HepG2 (cell line): ENCODE measurements around the gene CDS1. TPM values are rescaled to one million over a fixed set of nuclear protein-coding genes. Genes with fewer than 3 reads are reported as not detected.

Experiments used
- ATAC-seq: fragments of 200-7000 bp; cut with Tn5 transposase; 3 replicates; pipeline ENCODE4 v1.9.1; 2020; ENCODE audit warnings: mild to moderate bottlenecking, moderate library complexity
- BruUV-seq: library from RNA; stranded (reverse); fragments of 400-500 nt; replicated peaks from 2 replicates; lab custom pipeline; 2021; lab: Mats Ljungman, UMichigan
- CTCF ChIA-PET: fragments of 300-600 bp; formaldehyde crosslinking; extraction: SDS; loops from one replicate; lab custom pipeline; 2021; ENCODE audit warnings: low total read pairs, inconsistent platforms, low intra/inter-chr PET ratio; lab: Yijun Ruan, JAX
- POLR2A ChIA-PET: fragments of 350-600 bp; sonication (Branson Sonifier 250); formaldehyde crosslinking; loops from one replicate; lab custom pipeline; 2020; ENCODE audit warnings: antibody characterized with exemption, inconsistent platforms; lab: Yijun Ruan, JAX
- DNase-seq: peaks from one replicate; pipeline ENCODE4 v3.0.0-alpha.2; 2015; ENCODE audit warnings: low spot score
- FAIRE-seq: peaks from 3 replicates; lab custom pipeline; 2011; peaks lifted over from hg19 to GRCh38; lab: Jason Lieb, UNC
- H2AFZ ChIP-seq: one replicate; pipeline ENCODE4 v1.6.1; 2011; ENCODE audit warnings: low read length, inconsistent platforms
- H3K27ac ChIP-seq: fragments of 300-600 bp; 3 replicates; pipeline ENCODE4 v1.8.0; 2011; ENCODE audit warnings: mixed run types, mild to moderate bottlenecking, mixed read lengths, low read length, inconsistent platforms; ENCODE audit not compliant: insufficient read depth; ENCODE audit errors: extremely low read length
- H3K27me3 ChIP-seq, 2 experiments: fragments of 200-600 bp in 1 of 2; 2 replicates in 1 of 2; 3 replicates in 1 of 2; pipeline versions ENCODE4 v1.6.0 to v1.8.0; 2011; ENCODE audit warnings: low read length in 2 of 2, mild to moderate bottlenecking in 2 of 2, moderate library complexity in 2 of 2, inconsistent platforms in 1 of 2; ENCODE audit not compliant: insufficient read depth in 2 of 2, control insufficient read depth in 1 of 2
- H3K36me3 ChIP-seq, 2 experiments: fragments of 200-600 bp in 1 of 2; replicated peaks in 1 of 2; 2 replicates in 1 of 2; 3 replicates in 1 of 2; pipeline versions ENCODE4 v1.5.1 to v1.8.0; 2011; ENCODE audit warnings: low read length in 2 of 2, inconsistent platforms in 1 of 2; ENCODE audit not compliant: insufficient read depth in 2 of 2, control insufficient read depth in 1 of 2
- H3K4me1 ChIP-seq: 2 replicates; pipeline ENCODE4 v1.5.1; 2012; ENCODE audit warnings: low read length, inconsistent platforms; ENCODE audit not compliant: insufficient read depth
- H3K4me2 ChIP-seq: 2 replicates; pipeline ENCODE4 v1.6.0; 2011; ENCODE audit warnings: low read depth, low read length, inconsistent platforms
- H3K4me3 ChIP-seq, 3 experiments: fragments of 200-600 bp in 1 of 3; sonication (generic), shearing (Covaris generic) in 1 of 3; replicated peaks in 1 of 3; 2 replicates each; pipeline ENCODE4 v1.5.1; 2011 to 2016; ENCODE audit warnings: low read length in 3 of 3, inconsistent platforms in 2 of 3, low read depth in 2 of 3, mild to moderate bottlenecking in 2 of 3, control low read depth in 1 of 3, mixed read lengths in 1 of 3; ENCODE audit not compliant: insufficient read depth in 1 of 3
- H3K79me2 ChIP-seq: one replicate; pipeline ENCODE4 v1.6.1; 2011; ENCODE audit warnings: low read length, inconsistent platforms; ENCODE audit not compliant: insufficient read depth
- H3K9ac ChIP-seq: 2 replicates; pipeline ENCODE4 v1.6.0; 2011; ENCODE audit warnings: mild to moderate bottlenecking, low read depth, low read length, inconsistent platforms; ENCODE audit not compliant: insufficient read depth
- H3K9me3 ChIP-seq: 2 replicates; pipeline ENCODE4 v1.5.1; 2012; ENCODE audit warnings: mild to moderate bottlenecking, low read length
- H4K20me1 ChIP-seq: 2 replicates; pipeline ENCODE4 v1.6.0; 2011; ENCODE audit warnings: inconsistent platforms, mild to moderate bottlenecking, low read length, moderate library complexity; ENCODE audit not compliant: insufficient read depth
- ARHGAP35 ChIP-seq: sonication (generic); formaldehyde crosslinking; IDR thresholded peaks from 2 replicates; pipeline ENCODE4 v1.9.0; 2022; ENCODE audit warnings: mild to moderate bottlenecking, inconsistent platforms, moderate library complexity, missing genetic modification reagents, borderline replicate concordance
- DMAP1 ChIP-seq: IDR thresholded peaks from 2 replicates; pipeline ENCODE4 v1.6.1; 2016
- DNMT1 ChIP-seq: sonication (generic); formaldehyde crosslinking; IDR thresholded peaks from 2 replicates; pipeline ENCODE4 v1.5.1; 2020; ENCODE audit warnings: mild to moderate bottlenecking, missing genetic modification reagents
- NR2C2 ChIP-seq: sonication (generic); formaldehyde crosslinking; IDR thresholded peaks from 2 replicates; pipeline ENCODE4 v1.4.0; 2020; ENCODE audit warnings: missing genetic modification reagents, mild to moderate bottlenecking, moderate library complexity, borderline replicate concordance
- POLR2AphosphoS2 ChIP-seq: IDR thresholded peaks from 2 replicates; pipeline ENCODE4 v1.6.1; 2011; ENCODE audit warnings: low read depth, low read length, improper control_type of control experiment
- ZNF674 ChIP-seq: sonication (generic); formaldehyde crosslinking; IDR thresholded peaks from 2 replicates; pipeline ENCODE4 v1.5.0; 2020; ENCODE audit warnings: low read depth, mild to moderate bottlenecking, missing genetic modification reagents
- WGBS: methylation state at CpG from one replicate; pipeline ENCODE4 v1.1.6; 2017; ENCODE audit warnings: low lambda C conversion rate; 5-methylcytosine and 5-hydroxymethylcytosine counted together
- in situ Hi-C: cut with HindIII; loops from 2 replicates; pipeline ENCODE4 v1.10.0; 2017; ENCODE audit warnings: low pct_unique_long_range_greater_than_20kb; ENCODE audit not compliant: extremely low pct_ligation_motif_present
- intact Hi-C: fragments of 100-400 bp; cut with micrococcal nuclease; formaldehyde crosslinking; loops from one replicate; pipeline ENCODE4 v1.10.0; 2022; ENCODE audit not compliant: unreplicated experiment
- polyA plus RNA-seq, 8 experiments: library from polyadenylated mRNA; depleted of rRNA in 3 of 8; stranded (reverse) in 7 of 8; unstranded in 1 of 8; fragments of >200 nt; fragmentation: Illumina TruSeq in 4 of 8; extraction: Trizol in 4 of 8; gene quantifications; 2 replicates each; pipeline versions ENCODE4 v1.2.1 to v1.2.3, GENCODE V29; 2011 to 2016; ENCODE audit warnings: low read depth in 4 of 8, missing spikeins in 1 of 8, mixed read lengths in 1 of 8; ENCODE audit not compliant: insufficient read depth in 1 of 8
- total RNA-seq, 5 experiments: library from RNA; depleted of rRNA; stranded (reverse); fragments of >200 nt; fragmentation: Illumina TruSeq; extraction: Trizol; gene quantifications; 2 replicates each; pipeline ENCODE4 v1.2.3, GENCODE V29; 2016; ENCODE audit warnings: low read depth in 1 of 5
- TF ChIP-seq, protein P1 (sequence below): sonication (generic); formaldehyde crosslinking; IDR thresholded peaks from 2 replicates; pipeline ENCODE4 v1.8.0; 2022; ENCODE audit warnings: mild to moderate bottlenecking, missing genetic modification reagents; ENCODE audit not compliant: insufficient replicate concordance
- TF ChIP-seq, protein P2 (sequence below): sonication (generic); formaldehyde crosslinking; IDR thresholded peaks from 2 replicates; pipeline ENCODE4 v1.5.1; 2020; ENCODE audit warnings: missing genetic modification reagents, mild to moderate bottlenecking, borderline replicate concordance
- TF ChIP-seq, protein P3 (sequence below): sonication (generic); formaldehyde crosslinking; IDR thresholded peaks from 2 replicates; pipeline ENCODE4 v1.4.0; 2020; ENCODE audit warnings: missing genetic modification reagents, borderline replicate concordance

CDS1 gene
- total and polyA plus RNA-seq, 2 of the 13 experiments (the other 11 are each of a cell fraction or from before 2014, with no cell fraction given): 2.1 to 3.2 TPM

DNA sequence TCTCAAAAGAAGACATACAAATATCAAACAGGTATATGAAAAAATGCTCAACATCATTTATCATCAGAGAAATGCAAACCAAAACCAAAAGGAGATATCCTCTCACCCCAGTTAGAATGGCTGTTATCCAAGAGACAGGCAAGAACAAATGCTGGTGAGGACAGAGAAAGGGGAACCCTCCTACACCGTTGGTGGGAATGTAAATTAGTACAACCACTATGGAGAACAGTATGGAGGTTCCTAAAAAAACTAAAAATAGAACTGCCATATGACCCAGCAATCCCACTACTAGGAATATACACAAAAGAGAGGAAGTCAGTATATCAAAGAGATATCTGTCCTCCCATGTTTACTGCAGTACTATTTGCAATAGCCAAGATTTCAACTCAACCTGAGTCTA lies 83.5 kb downstream of the CDS1 start (continued):
- TF ChIP-seq, protein P1, sequence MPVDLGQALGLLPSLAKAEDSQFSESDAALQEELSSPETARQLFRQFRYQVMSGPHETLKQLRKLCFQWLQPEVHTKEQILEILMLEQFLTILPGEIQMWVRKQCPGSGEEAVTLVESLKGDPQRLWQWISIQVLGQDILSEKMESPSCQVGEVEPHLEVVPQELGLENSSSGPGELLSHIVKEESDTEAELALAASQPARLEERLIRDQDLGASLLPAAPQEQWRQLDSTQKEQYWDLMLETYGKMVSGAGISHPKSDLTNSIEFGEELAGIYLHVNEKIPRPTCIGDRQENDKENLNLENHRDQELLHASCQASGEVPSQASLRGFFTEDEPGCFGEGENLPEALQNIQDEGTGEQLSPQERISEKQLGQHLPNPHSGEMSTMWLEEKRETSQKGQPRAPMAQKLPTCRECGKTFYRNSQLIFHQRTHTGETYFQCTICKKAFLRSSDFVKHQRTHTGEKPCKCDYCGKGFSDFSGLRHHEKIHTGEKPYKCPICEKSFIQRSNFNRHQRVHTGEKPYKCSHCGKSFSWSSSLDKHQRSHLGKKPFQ: no peak
- TF ChIP-seq ARHGAP35 (CRISPR knock-in tag) (no peak), POLR2AphosphoS2 (no peak)

DNA sequence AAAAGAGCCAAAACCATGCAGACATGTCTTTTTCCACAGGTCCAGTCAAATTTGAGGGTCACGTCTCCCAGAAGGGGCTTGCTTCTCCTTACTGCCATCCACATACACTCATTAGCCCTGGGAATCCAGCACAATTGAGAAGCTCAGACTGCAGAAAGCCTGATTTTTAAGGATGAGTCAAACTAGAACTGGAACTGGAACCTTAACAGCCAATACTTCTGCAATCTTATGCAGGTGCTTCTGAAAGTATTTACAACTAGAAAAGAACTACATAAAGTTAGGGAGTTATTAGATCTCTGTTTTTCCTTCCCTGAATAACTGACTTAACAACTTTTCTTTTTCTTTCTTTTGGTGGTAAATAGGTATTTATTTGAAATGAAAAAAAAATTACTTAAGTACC lies 86.3 kb downstream of the CDS1 start:
- Histone ChIP-seq H3K4me3 (no peak overlapping the region), H2AFZ (no peak overlapping the region), H3K9me3 (no peaks in the 10 kb centered on the region), H3K79me2 (no peaks in the 10 kb centered on the region), H3K27me3 (no peaks in the 10 kb centered on the region), H3K4me1 (no peaks in the 10 kb centered on the region), H3K9ac (no peak overlapping the region), H3K36me3 (peaks cover 0 to 13% of the 10 kb centered on the region in 2 experiments; a peak in 3 of 5 replicates), H3K4me2 (no peak overlapping the region), H4K20me1 (no peaks in the 10 kb centered on the region), H3K27ac (no peak overlapping the region)
- CTCF ChIA-PET: no interaction called here
- ATAC-seq: no peak
- DNase-seq: no peak
- in situ Hi-C loops: no loop called here
- BruUV-seq: no TSS peak
- POLR2A ChIA-PET: no interaction called here
- whole genome bisulfite sequencing: 91% methylated on average over 1 of the region's 1 CpG
- TF ChIP-seq, protein P2, sequence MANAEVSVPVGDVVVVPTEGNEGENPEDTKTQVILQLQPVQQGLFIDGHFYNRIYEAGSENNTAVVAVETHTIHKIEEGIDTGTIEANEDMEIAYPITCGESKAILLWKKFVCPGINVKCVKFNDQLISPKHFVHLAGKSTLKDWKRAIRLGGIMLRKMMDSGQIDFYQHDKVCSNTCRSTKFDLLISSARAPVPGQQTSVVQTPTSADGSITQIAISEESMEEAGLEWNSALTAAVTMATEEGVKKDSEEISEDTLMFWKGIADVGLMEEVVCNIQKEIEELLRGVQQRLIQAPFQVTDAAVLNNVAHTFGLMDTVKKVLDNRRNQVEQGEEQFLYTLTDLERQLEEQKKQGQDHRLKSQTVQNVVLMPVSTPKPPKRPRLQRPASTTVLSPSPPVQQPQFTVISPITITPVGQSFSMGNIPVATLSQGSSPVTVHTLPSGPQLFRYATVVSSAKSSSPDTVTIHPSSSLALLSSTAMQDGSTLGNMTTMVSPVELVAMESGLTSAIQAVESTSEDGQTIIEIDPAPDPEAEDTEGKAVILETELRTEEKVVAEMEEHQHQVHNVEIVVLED: no peak
- TF ChIP-seq NR2C2 (CRISPR knock-in tag) (no peak), ZNF674 (CRISPR knock-in tag) (no peak), DNMT1 (CRISPR knock-in tag) (no peak), DMAP1 (no peak)
- TF ChIP-seq, protein P3, sequence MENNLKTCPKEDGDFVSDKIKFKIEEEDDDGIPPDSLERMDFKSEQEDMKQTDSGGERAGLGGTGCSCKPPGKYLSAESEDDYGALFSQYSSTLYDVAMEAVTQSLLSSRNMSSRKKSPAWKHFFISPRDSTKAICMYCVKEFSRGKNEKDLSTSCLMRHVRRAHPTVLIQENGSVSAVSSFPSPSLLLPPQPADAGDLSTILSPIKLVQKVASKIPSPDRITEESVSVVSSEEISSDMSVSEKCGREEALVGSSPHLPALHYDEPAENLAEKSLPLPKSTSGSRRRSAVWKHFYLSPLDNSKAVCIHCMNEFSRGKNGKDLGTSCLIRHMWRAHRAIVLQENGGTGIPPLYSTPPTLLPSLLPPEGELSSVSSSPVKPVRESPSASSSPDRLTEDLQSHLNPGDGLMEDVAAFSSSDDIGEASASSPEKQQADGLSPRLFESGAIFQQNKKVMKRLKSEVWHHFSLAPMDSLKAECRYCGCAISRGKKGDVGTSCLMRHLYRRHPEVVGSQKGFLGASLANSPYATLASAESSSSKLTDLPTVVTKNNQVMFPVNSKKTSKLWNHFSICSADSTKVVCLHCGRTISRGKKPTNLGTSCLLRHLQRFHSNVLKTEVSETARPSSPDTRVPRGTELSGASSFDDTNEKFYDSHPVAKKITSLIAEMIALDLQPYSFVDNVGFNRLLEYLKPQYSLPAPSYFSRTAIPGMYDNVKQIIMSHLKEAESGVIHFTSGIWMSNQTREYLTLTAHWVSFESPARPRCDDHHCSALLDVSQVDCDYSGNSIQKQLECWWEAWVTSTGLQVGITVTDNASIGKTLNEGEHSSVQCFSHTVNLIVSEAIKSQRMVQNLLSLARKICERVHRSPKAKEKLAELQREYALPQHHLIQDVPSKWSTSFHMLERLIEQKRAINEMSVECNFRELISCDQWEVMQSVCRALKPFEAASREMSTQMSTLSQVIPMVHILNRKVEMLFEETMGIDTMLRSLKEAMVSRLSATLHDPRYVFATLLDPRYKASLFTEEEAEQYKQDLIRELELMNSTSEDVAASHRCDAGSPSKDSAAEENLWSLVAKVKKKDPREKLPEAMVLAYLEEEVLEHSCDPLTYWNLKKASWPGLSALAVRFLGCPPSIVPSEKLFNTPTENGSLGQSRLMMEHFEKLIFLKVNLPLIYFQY (CRISPR knock-in tag): no peak
- intact Hi-C loops: no loop called here
- FAIRE-seq: no peak
